ENCODE data around the gene COL6A1.

The COL6A1 gene

DNA sequence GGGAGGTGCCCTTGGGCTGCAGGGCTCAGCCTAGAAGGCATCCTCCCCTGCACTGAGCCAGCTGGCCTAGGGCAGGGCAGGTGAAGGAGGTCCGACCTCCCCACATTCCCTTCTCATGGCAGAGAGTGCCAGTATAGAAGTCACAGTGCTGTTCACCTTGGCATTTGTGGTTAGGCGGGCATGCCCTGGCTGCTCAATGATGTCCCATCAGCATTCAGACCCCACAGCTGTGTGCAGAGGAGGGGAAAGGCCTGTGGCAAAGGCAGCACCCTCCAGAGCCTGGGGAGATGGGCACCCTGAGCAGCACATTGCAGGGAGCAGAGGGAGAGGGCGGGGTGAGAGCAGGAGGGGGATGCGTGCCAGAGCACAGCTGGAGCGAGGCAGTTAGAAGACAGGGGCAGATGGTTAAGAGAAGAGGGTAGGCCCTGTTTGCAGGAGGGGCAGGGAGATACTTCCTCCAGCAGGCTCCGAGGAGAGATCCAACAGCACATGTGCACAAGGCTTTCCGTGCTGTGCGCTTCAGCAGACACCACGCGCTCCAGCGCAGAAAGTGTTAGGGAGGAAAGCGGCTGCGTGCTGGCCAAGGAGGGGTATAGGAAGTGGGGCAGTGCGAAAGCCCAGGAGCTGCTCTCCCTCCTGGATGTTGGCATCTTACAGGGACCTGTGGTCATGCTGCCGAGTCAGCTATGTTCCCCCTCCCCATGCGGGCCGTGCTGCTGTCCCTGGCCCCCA is 43.7 kb upstream of the COL6A1 start:
- DNase-seq (ENCODE audit: low read depth) = no peak
- no peak overlapping the region for H3K4me3 ChIP-seq (ENCODE audit: low read depth, low read length)
- TF ChIP-seq, protein P1, sequence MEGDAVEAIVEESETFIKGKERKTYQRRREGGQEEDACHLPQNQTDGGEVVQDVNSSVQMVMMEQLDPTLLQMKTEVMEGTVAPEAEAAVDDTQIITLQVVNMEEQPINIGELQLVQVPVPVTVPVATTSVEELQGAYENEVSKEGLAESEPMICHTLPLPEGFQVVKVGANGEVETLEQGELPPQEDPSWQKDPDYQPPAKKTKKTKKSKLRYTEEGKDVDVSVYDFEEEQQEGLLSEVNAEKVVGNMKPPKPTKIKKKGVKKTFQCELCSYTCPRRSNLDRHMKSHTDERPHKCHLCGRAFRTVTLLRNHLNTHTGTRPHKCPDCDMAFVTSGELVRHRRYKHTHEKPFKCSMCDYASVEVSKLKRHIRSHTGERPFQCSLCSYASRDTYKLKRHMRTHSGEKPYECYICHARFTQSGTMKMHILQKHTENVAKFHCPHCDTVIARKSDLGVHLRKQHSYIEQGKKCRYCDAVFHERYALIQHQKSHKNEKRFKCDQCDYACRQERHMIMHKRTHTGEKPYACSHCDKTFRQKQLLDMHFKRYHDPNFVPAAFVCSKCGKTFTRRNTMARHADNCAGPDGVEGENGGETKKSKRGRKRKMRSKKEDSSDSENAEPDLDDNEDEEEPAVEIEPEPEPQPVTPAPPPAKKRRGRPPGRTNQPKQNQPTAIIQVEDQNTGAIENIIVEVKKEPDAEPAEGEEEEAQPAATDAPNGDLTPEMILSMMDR (IDR thresholded peaks at IDR 0.05; ENCODE audit: control insufficient read depth, extremely low read depth, insufficient read depth) = no peak

DNA sequence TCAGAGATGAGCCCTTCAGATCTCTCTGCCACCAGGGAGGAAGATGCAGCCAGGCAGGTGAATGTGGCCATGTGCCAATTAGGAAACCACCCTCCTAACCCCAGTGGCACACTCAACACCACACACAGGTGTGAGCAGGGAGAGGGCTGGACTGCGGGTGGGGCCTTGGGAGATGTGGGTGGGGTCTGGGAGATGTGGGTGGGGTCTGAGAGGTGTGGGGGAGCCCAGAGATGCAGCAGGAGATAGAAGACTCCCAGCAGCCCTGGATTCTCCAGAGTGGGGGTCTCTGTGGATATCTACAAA is 43.2 kb upstream of the COL6A1 start:
- no peak for DNase-seq (ENCODE audit: low read depth)
- H3K4me3 ChIP-seq (ENCODE audit: low read depth, low read length) = no peak overlapping the region
- TF ChIP-seq, protein P1 (IDR thresholded peaks at IDR 0.05; ENCODE audit: control insufficient read depth, extremely low read depth, insufficient read depth) = no peak

DNA sequence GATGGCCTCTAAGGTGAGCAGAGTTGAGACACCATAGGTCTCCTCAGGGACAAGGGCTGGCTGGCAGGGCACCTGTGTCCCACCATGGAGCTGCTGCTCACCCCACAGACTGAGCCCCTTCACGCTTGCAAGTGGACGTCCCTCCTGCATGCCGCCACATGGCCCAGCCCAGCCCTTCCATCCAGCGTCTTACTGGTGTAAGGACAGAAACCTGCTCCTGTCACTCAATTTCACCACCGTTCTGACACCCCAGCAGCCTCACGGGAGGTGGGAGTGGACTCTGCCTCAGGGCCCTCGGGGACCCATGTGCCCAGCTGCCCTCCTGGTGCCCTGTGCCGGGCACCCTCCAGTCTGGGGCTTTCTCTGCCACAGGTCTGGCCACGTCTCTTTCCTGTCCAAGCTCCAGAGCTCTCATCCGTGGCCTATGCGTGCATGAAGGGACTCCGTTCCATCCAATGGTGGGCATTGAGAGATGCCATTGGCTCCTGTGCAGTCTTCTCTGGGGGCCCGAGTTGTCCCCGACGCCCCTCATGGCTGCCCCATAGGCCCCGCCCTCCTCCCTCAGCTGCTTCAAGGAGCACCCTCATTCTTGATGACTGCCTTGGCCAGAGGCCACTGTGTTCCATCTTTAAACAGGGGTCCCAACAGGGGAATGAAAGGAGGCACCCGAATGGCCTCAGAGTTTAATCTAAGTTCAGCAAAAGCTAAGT is 42.6 kb upstream of the COL6A1 start:
- no peak overlapping the region for H3K4me3 ChIP-seq (ENCODE audit: low read depth, low read length)
- TF ChIP-seq, protein P1 (IDR thresholded peaks at IDR 0.05; ENCODE audit: control insufficient read depth, extremely low read depth, insufficient read depth) = no peak
- DNase-seq (ENCODE audit: low read depth) = no peak

DNA sequence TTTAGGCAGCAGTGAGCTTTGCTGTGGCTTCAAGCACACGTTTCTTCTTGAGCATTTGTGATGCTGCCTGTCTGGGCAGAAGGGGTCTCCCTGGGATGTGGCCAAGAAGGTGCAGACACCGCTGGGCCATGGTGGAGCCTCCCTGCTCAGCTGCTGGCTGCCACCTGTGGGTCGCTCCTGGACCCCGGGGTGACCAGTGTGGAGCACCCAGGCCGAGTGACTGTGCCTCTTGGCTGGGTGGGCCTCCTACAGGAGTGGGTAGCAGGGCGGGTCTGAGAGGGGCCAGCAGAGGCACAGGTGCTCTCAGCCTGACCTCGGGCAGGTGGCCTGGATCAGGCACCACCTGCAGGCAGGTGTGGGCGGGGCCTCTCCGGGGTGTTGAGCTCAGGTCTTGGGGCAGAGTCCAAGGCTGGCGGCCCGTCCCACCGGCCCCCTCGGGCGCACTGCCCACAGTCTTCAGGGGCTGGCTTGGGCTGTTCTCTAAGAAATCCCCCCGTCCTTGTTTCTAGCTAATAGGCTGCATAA is 42.0 kb upstream of the COL6A1 start:
- no peak overlapping the region for H3K4me3 ChIP-seq (ENCODE audit: low read depth, low read length)
- TF ChIP-seq, protein P1 (IDR thresholded peaks at IDR 0.05; ENCODE audit: control insufficient read depth, extremely low read depth, insufficient read depth) = no peak

DNA sequence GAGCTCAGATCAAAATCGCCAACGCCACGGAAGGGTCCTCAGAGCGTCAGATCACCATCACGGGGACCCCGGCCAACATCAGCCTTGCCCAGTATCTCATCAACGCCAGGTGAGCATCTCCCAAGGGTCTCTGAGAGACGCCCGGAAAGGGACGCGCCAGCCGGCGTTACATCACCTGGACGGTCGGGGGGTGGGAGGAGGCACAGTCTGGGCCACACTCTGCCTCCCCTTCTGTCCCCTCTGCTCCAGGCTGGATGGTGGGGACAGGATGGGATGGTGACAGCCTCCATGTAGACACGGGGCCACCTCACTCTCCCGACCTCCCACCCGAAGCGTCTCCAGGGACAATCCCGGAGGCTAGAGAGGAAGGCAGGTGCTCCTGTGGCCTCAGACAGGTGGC is 41.5 kb upstream of the COL6A1 start:
- TF ChIP-seq, protein P1 (IDR thresholded peaks at IDR 0.05; ENCODE audit: control insufficient read depth, extremely low read depth, insufficient read depth) = no peak
- DNase-seq (ENCODE audit: low read depth) = no peak
- no peak overlapping the region for H3K4me3 ChIP-seq (ENCODE audit: low read depth, low read length)

More for the DNA sequence above, 42.0 kb upstream of the COL6A1 start:
- no peak for DNase-seq (ENCODE audit: low read depth)

DNA sequence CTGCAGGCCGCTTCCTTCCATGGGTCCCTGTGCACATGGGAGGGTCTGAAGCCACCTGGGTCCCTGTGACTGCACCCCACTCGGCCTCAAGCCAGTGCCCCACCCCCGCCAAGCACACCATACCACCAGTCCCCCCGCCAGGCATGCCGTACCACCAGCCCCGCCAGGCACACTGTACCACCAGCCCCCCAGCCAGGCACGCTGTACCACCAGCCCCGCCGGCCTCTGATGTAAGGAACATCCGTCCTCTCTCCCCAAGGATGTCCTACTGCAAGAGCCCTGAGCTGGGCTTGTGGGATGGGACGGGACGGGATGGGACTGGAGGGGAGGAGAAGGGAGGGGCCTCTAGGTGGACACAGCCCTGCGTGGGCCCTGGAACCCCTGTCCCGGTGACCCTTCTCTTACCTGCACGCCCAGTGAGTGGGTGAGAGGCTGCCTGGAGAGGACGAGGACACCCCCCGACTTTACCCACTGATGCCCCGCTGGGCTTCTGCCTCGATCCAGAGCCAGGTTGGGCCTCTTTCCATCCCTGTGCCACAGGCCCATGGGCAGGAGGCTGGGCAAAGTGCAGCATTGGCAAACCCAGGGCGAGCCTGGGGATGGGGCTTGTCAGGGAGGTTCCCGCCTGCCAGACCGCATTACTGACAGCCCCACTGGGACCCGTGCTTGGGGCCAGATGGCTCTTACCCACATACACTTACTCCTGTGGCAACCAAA is 40.8 kb upstream of the COL6A1 start:
- no peak overlapping the region for H3K4me3 ChIP-seq (ENCODE audit: low read depth, low read length)
- DNase-seq (ENCODE audit: low read depth) = no peak
- TF ChIP-seq, protein P1 (IDR thresholded peaks at IDR 0.05; ENCODE audit: control insufficient read depth, extremely low read depth, insufficient read depth) = no peak
